HepG2 (cell line): ENCODE measurements around the gene IFIH1. TPM values are rescaled to one million over a fixed set of nuclear protein-coding genes. Genes with fewer than 3 reads are reported as not detected.

Experiments
- AGO2 ChIP-seq: fragments of 200-400 bp; formaldehyde crosslinking; optimal IDR thresholded peaks from 2 replicates; pipeline ENCODE3; 2017; ENCODE audit warnings: mild to moderate bottlenecking, low read depth, low read length, moderate library complexity
- DZIP1 ChIP-seq: sonication (generic); formaldehyde crosslinking; IDR thresholded peaks from 2 replicates; pipeline ENCODE4 v1.5.0; 2020; ENCODE audit warnings: mild to moderate bottlenecking, missing genetic modification reagents
- HNF1A ChIP-seq, 2 experiments: sonication (generic) in 1 of 2; formaldehyde crosslinking in 1 of 2; IDR thresholded peaks; 2 replicates each; pipeline versions ENCODE4 v1.4.0 to v1.6.1; 2016 to 2020; ENCODE audit warnings: borderline replicate concordance in 1 of 2, low read depth in 1 of 2, mild to moderate bottlenecking in 1 of 2, missing genetic modification reagents in 1 of 2
- KAT2B ChIP-seq: fragments of 150-350 bp; IDR thresholded peaks from 2 replicates; pipeline ENCODE4 v1.6.1; 2014; ENCODE audit warnings: low read depth, low read length, borderline replicate concordance
- NONO ChIP-seq, 2 experiments: fragments of 450-650 bp in 1 of 2; sonication (generic) in 1 of 2; formaldehyde crosslinking in 1 of 2; IDR thresholded peaks in 1 of 2; conservative IDR thresholded peaks in 1 of 2; 2 replicates each; pipeline versions ENCODE4 v1.6.1 to v1.8.0; 2017 to 2022; ENCODE audit warnings: mild to moderate bottlenecking in 1 of 2, missing genetic modification reagents in 1 of 2, moderate library complexity in 1 of 2
- ONECUT2 ChIP-seq: sonication (generic); formaldehyde crosslinking; IDR thresholded peaks from 2 replicates; pipeline ENCODE4 v1.4.0; 2020; ENCODE audit warnings: missing genetic modification reagents
- PITX1 ChIP-seq: sonication (generic); formaldehyde crosslinking; IDR thresholded peaks from 2 replicates; pipeline ENCODE4 v1.5.1; 2020; ENCODE audit warnings: mild to moderate bottlenecking, missing genetic modification reagents
- REPIN1 ChIP-seq: sonication (generic); formaldehyde crosslinking; IDR thresholded peaks from 2 replicates; pipeline ENCODE4 v1.8.0; 2022; ENCODE audit warnings: missing genetic modification reagents, low read depth, mild to moderate bottlenecking, borderline replicate concordance
- SALL2 ChIP-seq: sonication (generic); formaldehyde crosslinking; IDR thresholded peaks from 2 replicates; pipeline ENCODE4 v1.8.1; 2023; ENCODE audit warnings: mild to moderate bottlenecking, missing genetic modification reagents, inconsistent platforms
- SIX4 ChIP-seq: sonication (generic); formaldehyde crosslinking; IDR thresholded peaks from 2 replicates; pipeline ENCODE4 v1.4.0; 2020; ENCODE audit warnings: missing genetic modification reagents
- SRF ChIP-seq: IDR thresholded peaks from 2 replicates; pipeline ENCODE4 v1.6.1; 2011; ENCODE audit warnings: mild to moderate bottlenecking, low read depth, low read length, moderate library complexity
- SYNCRIP ChIP-seq: fragments of 200-400 bp; formaldehyde crosslinking; IDR thresholded peaks from 2 replicates; pipeline ENCODE4 v1.6.1; 2018; ENCODE audit warnings: mild to moderate bottlenecking, low read depth, low read length; ENCODE audit not compliant: insufficient read depth
- TEAD3 ChIP-seq: optimal IDR thresholded peaks from 2 replicates; pipeline ENCODE3; 2016; ENCODE audit warnings: borderline replicate concordance
- TFE3 ChIP-seq: IDR thresholded peaks from 2 replicates; pipeline ENCODE4 v1.6.1; 2016
- ZFP36 ChIP-seq: fragments of 150-350 bp; IDR thresholded peaks from 2 replicates; pipeline ENCODE4 v1.6.1; 2018; ENCODE audit warnings: borderline replicate concordance, low read length, low read depth; ENCODE audit not compliant: partially characterized antibody
- ZFP82 ChIP-seq: sonication (generic); formaldehyde crosslinking; IDR thresholded peaks from 2 replicates; pipeline ENCODE4 v1.5.1; 2020; ENCODE audit warnings: mild to moderate bottlenecking, missing genetic modification reagents, borderline replicate concordance
- ZNF205 ChIP-seq: IDR thresholded peaks from 2 replicates; pipeline ENCODE4 v1.6.1; 2018; ENCODE audit warnings: missing biosample characterization, missing genetic modification reagents
- ZNF788 ChIP-seq: sonication (generic); formaldehyde crosslinking; IDR thresholded peaks from 2 replicates; pipeline ENCODE4 v1.5.0; 2020; ENCODE audit warnings: mild to moderate bottlenecking, missing genetic modification reagents, borderline replicate concordance
- polyA plus RNA-seq, 8 experiments: library from polyadenylated mRNA; depleted of rRNA in 3 of 8; stranded (reverse) in 7 of 8; unstranded in 1 of 8; fragments of >200 nt; fragmentation: Illumina TruSeq in 4 of 8; extraction: Trizol in 4 of 8; gene quantifications; 2 replicates each; pipeline versions ENCODE4 v1.2.1 to v1.2.3, GENCODE V29; 2011 to 2016; ENCODE audit warnings: low read depth in 4 of 8, missing spikeins in 1 of 8, mixed read lengths in 1 of 8; ENCODE audit not compliant: insufficient read depth in 1 of 8
- total RNA-seq, 5 experiments: library from RNA; depleted of rRNA; stranded (reverse); fragments of >200 nt; fragmentation: Illumina TruSeq; extraction: Trizol; gene quantifications; 2 replicates each; pipeline ENCODE4 v1.2.3, GENCODE V29; 2016; ENCODE audit warnings: low read depth in 1 of 5

IFIH1 gene
- total and polyA plus RNA-seq, 2 of the 13 experiments (the other 11 are each of a cell fraction or from before 2014, with no cell fraction given) = 1.5 to 11.5 TPM

DNA sequence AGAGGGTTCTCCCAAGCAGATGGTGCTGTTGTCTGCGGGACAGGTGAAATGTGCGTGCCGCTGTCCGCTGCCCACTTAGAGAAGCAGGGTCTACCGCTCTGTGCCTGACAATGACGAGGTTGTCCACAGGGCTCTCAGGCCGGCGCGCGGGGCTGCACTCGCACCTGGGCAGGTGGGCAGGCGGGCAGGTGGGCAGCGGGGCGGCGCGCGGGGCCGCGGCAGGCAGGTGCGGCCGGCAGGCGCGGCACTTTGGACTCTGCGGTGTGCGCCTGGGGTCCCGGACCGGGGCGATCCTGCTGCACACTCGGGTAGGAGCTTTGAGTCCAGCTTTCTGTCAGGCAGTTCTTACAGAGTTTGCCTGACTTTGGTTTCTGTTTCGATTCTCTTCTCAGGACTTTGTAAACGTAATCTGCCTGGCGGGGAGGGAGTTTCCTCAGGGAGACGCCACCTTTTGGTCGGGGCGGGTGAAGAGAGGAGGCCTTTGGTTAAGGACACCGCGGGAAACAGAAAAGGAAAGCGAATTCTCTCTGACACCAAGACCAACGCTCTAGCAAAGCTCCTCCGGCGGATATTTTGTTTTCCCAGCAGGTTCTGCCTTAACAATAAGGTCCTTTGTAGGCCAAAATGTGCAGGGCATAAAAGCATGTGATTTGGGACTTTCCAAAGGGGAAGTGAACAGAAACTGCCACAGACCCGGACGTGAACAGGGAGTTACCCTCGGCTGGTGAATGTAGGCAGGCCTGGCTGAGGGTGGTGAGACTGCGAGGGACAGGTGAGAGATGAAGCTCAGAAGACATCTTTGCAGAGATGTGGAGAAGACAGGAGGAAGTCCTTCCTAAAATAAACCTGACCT is at the start of gene IFIH1 (continued):
- TF ChIP-seq NONO (IDR thresholded peaks at IDR 0.05) = no peak
- TF ChIP-seq NONO (CRISPR knock-in tag; conservative IDR thresholded peaks at IDR 0.05) = no peak
- TF ChIP-seq SRF = no peak
- no peak for TF ChIP-seq AGO2
- TF ChIP-seq ZFP82 (CRISPR knock-in tag) = 0 out of 2 replicates have a peak, but pooled peaks have one; percentile 42
- TF ChIP-seq SIX4 (CRISPR knock-in tag) = no peak
- TF ChIP-seq HNF1A (IDR thresholded peaks at IDR 0.05; ENCODE audit: low read depth) = no peak
- TF ChIP-seq HNF1A (CRISPR knock-in tag; IDR thresholded peaks at IDR 0.05; ENCODE audit: borderline replicate concordance) = no peak
- no peak for TF ChIP-seq SALL2 (CRISPR knock-in tag)
- TF ChIP-seq TEAD3 (CRISPR knock-in tag) = peak; percentile 34
- TF ChIP-seq ZNF788 = peak; percentile 40; the same call in 1 of the 2 replicates
- peak; percentile 43; the same call in 1 of the 2 replicates for TF ChIP-seq PITX1 (CRISPR knock-in tag)
- no peak for TF ChIP-seq DZIP1 (CRISPR knock-in tag)
- TF ChIP-seq REPIN1 = no peak; the same call in 1 of the 2 replicates
- no peak for TF ChIP-seq KAT2B
- TF ChIP-seq TFE3 (CRISPR knock-in tag) = peak; percentile 43
- TF ChIP-seq SYNCRIP = no peak
- TF ChIP-seq ZNF205 = no peak; the same call in 1 of the 2 replicates
- no peak for TF ChIP-seq ONECUT2 (CRISPR knock-in tag)
- TF ChIP-seq ZFP36 = no peak
